Heart left ventricle (tissue), 16 donors: ENCODE data around the gene ITGAE. TPM values are rescaled to one million over a fixed set of nuclear protein-coding genes. Genes with fewer than 3 reads are reported as not detected.
"Not testable (repeated sequence)": the region's sequence is repeated elsewhere in the genome, so short reads cannot be mapped to it uniquely, and the experiment has no call there.

Source experiments
- ATAC-seq, 4 donors: fragments of 200-7000 bp; cut with Tn5 transposase; one replicate each; pipeline ENCODE4 v1.9.1; 2020 to 2022; ENCODE audit warnings: moderate library complexity in 4 of 4, mild to moderate bottlenecking in 3 of 4, moderate number of reproducible peaks in 1 of 4
- DNase-seq, 5 donors: peaks; one replicate each; pipeline ENCODE4 v3.0.0-alpha.2; 2020
- H3K27ac ChIP-seq, 12 donors: fragments of 200-600 bp; sonication (generic) in 4 of 12; one replicate each; pipeline versions ENCODE4 v1.5.0 to v1.8.0; 2016 to 2022; ENCODE audit warnings: mild to moderate bottlenecking in 2 of 12
- H3K27me3 ChIP-seq, 9 donors: fragments of 200-600 bp; sonication (generic) in 2 of 9; one replicate each; pipeline versions ENCODE4 v1.5.1 to v1.8.0; 2016 to 2022; ENCODE audit warnings: mild to moderate bottlenecking in 3 of 9
- H3K36me3 ChIP-seq, 9 donors: fragments of 200-600 bp; sonication (generic) in 2 of 9; one replicate each; pipeline versions ENCODE4 v1.5.0 to v1.8.0; 2018 to 2022; ENCODE audit warnings: mild to moderate bottlenecking in 2 of 9
- H3K4me1 ChIP-seq, 12 donors: fragments of 200-600 bp; sonication (generic) in 4 of 12; one replicate each; pipeline versions ENCODE4 v1.5.0 to v1.8.0; 2016 to 2022; ENCODE audit warnings: mild to moderate bottlenecking in 3 of 12
- H3K4me3 ChIP-seq, 12 donors: fragments of 200-600 bp; sonication (generic) in 4 of 12; one replicate each; pipeline versions ENCODE4 v1.5.0 to v1.8.0; 2017 to 2022; ENCODE audit warnings: mild to moderate bottlenecking in 9 of 12, moderate library complexity in 4 of 12
- H3K9me3 ChIP-seq, 12 donors: fragments of 200-600 bp; sonication (generic) in 4 of 12; one replicate each; pipeline versions ENCODE4 v1.5.0 to v1.8.0; 2016 to 2022; ENCODE audit warnings: mild to moderate bottlenecking in 1 of 12
- POLR2A ChIP-seq, 2 donors: fragments of 450-650 bp; IDR thresholded peaks; one replicate each; pipeline ENCODE4 v1.6.1; 2017; ENCODE audit warnings: antibody characterized with exemption in 2 of 2, mild to moderate bottlenecking in 2 of 2, moderate library complexity in 2 of 2
- whole genome bisulfite sequencing, 4 donors: extraction: QIAGEN DNeasy Blood & Tissue Kit in 2 of 4; methylation state at CpG; one replicate each; pipeline versions ENCODE4 v1.1.5 to v1.1.7; 2013 to 2018; 5-methylcytosine and 5-hydroxymethylcytosine counted together
- intact Hi-C, 10 donors: fragments of 100-400 bp; cut with DNase I; formaldehyde crosslinking; loops; one replicate each; pipeline versions ENCODE4 v1.11.1 to v1.14.2; 2022
- polyA plus RNA-seq, 2 donors: library from polyadenylated mRNA; stranded (reverse); fragments of 200-250 nt; gene quantifications; one replicate each; pipeline ENCODE4 v1.2.3, GENCODE V29; 2013
- total RNA-seq, 9 donors: library from RNA; depleted of rRNA in 2 of 9; stranded (reverse); fragments of >200 nt in 2 of 9; fragmentation: NEBNext Ultra II Directional in 3 of 9; extraction: Animal tissue kit (Norgen Biotek cat#: 25700) in 3 of 9; gene quantifications; one replicate each; pipeline versions ENCODE4 v1.1.0 to v1.2.4, GENCODE V29; 2016 to 2023
- TF ChIP-seq, protein P1 (sequence below), 12 donors: fragments of 200-600 bp; sonication (generic) in 4 of 12; IDR thresholded peaks; one replicate each; pipeline versions ENCODE4 v1.5.0 to v1.8.0; 2018 to 2022; ENCODE audit warnings: antibody characterized with exemption in 12 of 12, mild to moderate bottlenecking in 5 of 12
- donor health status: ischemic (EF 13 %, LVEDD 7.1; RV severe dilation, severe dysfunction).
- donor health status: healthy with polysubstance abuse.
- donor health status: DM: no; HTN: yes; CAD: no.
- donor health status: DM: no; HTN: no; CAD: no.
- donor health status: ischemic (EF 25% LVEDD 6.9; RV normal size, moderate dysfunction).
- donor health status: ischemic (EF 25% LVEDD 5.7; RV mildly dilated, moderate dysfunction).
- donor health status: healthy.
- donor health status: DM: yes; HTN: yes; CAD: no.
- donor health status: ischemic (EF 35%, LVEDD 5.7; RV mildly dilated, moderate dysfunction).
- donor health status: nonischemic (EF 11% LVEDD 7.7; RV severe dilation, severe dysfunction).
- donor health status: DM: yes; HTN: yes; CAD: no.
- donor health status: PGD.
- donor health status: ischemic (EF 29% LVEDD 5.4; RV normal size, mild dysfunction).
- donor health status: nonischemic (EF 23%, LVEDD 6.1; RV moderate dilation, normal function).

Gene ITGAE
- total and polyA plus RNA-seq, 11 donors: 7.1 to 32.9 (median 15.3) TPM

DNA sequence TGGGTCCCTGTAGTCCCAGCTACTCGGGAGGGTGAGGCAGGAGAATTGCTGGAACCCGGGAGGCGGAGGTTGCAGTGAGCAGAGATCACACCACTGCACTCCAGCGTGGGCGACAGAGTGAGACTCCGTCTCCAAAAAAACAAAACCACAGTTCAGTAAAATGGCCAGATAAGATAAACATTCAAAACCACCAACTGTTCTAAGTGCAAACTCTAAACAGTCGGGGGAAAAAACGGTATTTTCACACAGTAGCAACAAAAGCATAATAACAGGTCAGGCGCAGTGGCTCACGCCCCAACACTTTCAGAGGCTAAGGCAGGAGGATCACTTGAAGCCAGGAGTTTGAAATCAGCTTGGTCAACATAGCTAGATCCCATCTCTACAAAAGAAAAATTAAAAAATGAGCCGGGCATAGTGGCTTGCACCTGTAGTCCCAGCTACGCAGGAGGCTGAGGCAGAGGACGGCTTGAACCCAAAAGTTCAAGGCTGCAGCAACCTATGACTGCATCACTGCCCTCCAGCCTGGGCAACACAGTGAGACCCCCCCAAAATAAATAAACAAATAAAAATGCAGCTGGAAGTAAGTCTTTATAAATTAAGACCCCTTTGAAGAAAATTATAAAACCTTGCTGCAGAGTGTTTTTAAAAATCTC lies 88.1 kb downstream of the ITGAE start:
- H3K4me1 ChIP-seq: peaks cover 0 to 37% (median 0%) of the 10 kb centered on the region in 12 donors
- no peaks in the 10 kb centered on the region for H3K27me3 ChIP-seq
- WGBS, 4 donors: 81 to 85% (median 85%) methylated on average over 13 of the region's 13 CpGs
- intact Hi-C loops: no loop called here
- no peak for ATAC-seq
- no peaks in the 10 kb centered on the region for H3K9me3 ChIP-seq
- TF ChIP-seq, protein P1, sequence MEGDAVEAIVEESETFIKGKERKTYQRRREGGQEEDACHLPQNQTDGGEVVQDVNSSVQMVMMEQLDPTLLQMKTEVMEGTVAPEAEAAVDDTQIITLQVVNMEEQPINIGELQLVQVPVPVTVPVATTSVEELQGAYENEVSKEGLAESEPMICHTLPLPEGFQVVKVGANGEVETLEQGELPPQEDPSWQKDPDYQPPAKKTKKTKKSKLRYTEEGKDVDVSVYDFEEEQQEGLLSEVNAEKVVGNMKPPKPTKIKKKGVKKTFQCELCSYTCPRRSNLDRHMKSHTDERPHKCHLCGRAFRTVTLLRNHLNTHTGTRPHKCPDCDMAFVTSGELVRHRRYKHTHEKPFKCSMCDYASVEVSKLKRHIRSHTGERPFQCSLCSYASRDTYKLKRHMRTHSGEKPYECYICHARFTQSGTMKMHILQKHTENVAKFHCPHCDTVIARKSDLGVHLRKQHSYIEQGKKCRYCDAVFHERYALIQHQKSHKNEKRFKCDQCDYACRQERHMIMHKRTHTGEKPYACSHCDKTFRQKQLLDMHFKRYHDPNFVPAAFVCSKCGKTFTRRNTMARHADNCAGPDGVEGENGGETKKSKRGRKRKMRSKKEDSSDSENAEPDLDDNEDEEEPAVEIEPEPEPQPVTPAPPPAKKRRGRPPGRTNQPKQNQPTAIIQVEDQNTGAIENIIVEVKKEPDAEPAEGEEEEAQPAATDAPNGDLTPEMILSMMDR (IDR thresholded peaks at IDR 0.05): no peak
- TF ChIP-seq POLR2A (IDR thresholded peaks at IDR 0.05): no peak
- peaks cover 6 to 64% (median 53%) of the 10 kb centered on the region in 9 donors for H3K36me3 ChIP-seq
- no peak overlapping the region for H3K4me3 ChIP-seq
- H3K27ac ChIP-seq: peak overlapping the region in 1 of 12 donors; percentile 13
- no peak for DNase-seq

GRCh38 chr17:3710951-3711383 lies 90.0 kb downstream of the ITGAE start:
- Histone ChIP-seq H3K4me1 (peaks cover 0 to 38% (median 0%) of the 10 kb centered on the region in 12 donors), H3K27me3 (no peaks in the 10 kb centered on the region), H3K36me3 (peaks cover 4 to 45% (median 33%) of the 10 kb centered on the region in 9 donors), H3K27ac (peak overlapping the region in 1 of 12 donors; percentile 68), H3K4me3 (no peak overlapping the region), H3K9me3 (no peaks in the 10 kb centered on the region)
- WGBS, 4 donors: 72 to 82% (median 75%) methylated on average over 5 of the region's 5 CpGs
- ATAC-seq (peak in 3 of 4 donors; percentile 22 to 42 (median 36)), DNase-seq (no peak)
- intact Hi-C loops: no loop called here
- TF ChIP-seq POLR2A (IDR thresholded peaks at IDR 0.05): no peak
- TF ChIP-seq, protein P1 (IDR thresholded peaks at IDR 0.05): no peak

- Histone ChIP-seq H3K4me1 (peaks cover 0 to 38% (median 0%) of the 10 kb centered on the region in 12 donors), H3K4me3 (no peak overlapping the region), H3K9me3 (no peaks in the 10 kb centered on the region), H3K36me3 (peaks cover 0 to 20% (median 11%) of the 10 kb centered on the region in 9 donors), H3K27me3 (no peaks in the 10 kb centered on the region), H3K27ac (no peak overlapping the region)
- no peak for TF ChIP-seq POLR2A (IDR thresholded peaks at IDR 0.05)
- TF ChIP-seq, protein P1 (IDR thresholded peaks at IDR 0.05): no peak
- no peak for ATAC-seq
- WGBS, 4 donors: 63 to 75% (median 68%) methylated on average over 3 of the region's 3 CpGs
- no peak for DNase-seq
- intact Hi-C loops: no loop called here
Observed at GRCh38 chr17:3708366-3708765, 92.6 kb downstream of the ITGAE start.

- H3K27me3 ChIP-seq, ATAC-seq, H3K27ac ChIP-seq, H3K4me3 ChIP-seq, H3K9me3 ChIP-seq, H3K36me3 ChIP-seq, intact Hi-C loops, DNase-seq: not testable (repeated sequence)
- peaks cover 0 to 13% (median 0%) of the 10 kb centered on the region in 12 donors for H3K4me1 ChIP-seq
- 85 to 100% (median 96%) methylated on average over 1 of the region's 1 CpG for WGBS, 4 donors
Observed at GRCh38 chr17:3705718-3705984, 95.3 kb downstream of the ITGAE start.
